WTC11 (cell line): Measurements from ENCODE around the gene THSD7B. TPM values are rescaled to one million over a fixed set of nuclear protein-coding genes. Genes with fewer than 3 reads are reported as not detected.

Experiments
- ATAC-seq: fragments of 200-7000 bp; cut with Tn5 transposase; 2 replicates; pipeline ENCODE4 v1.10.0; 2021; ENCODE audit warnings: mild to moderate bottlenecking, moderate library complexity
- CTCF ChIA-PET: fragments of 300-600 bp; sonication (Branson Sonifier 250); formaldehyde crosslinking; loops from one replicate; lab custom pipeline; 2021; ENCODE audit warnings: antibody characterized with exemption; lab: Charles Lee
- POLR2A ChIA-PET: fragments of 350-600 bp; sonication (Branson Sonifier 250); formaldehyde crosslinking; loops from one replicate; lab custom pipeline; 2021; ENCODE audit warnings: antibody characterized with exemption; lab: Charles Lee
- DNase-seq: peaks from one replicate; pipeline ENCODE4 v3.0.0; 2021; ENCODE audit warnings: low spot score
- H3K27ac Mint-ChIP-seq: 2 replicates; pipeline ENCODE4 v1.8.0; 2021; ENCODE audit warnings: mixed read lengths
- H3K27me3 Mint-ChIP-seq: 2 replicates; pipeline ENCODE4 v1.8.0; 2021; ENCODE audit warnings: low read depth, mild to moderate bottlenecking, moderate library complexity, mixed read lengths
- H3K36me3 Mint-ChIP-seq: 2 replicates; pipeline ENCODE4 v1.8.0; 2021; ENCODE audit warnings: mixed read lengths
- H3K4me1 Mint-ChIP-seq: 2 replicates; pipeline ENCODE4 v1.8.0; 2022; ENCODE audit warnings: mixed read lengths
- H3K4me3 Mint-ChIP-seq: 2 replicates; pipeline ENCODE4 v1.8.0; 2021; ENCODE audit warnings: mild to moderate bottlenecking, moderate library complexity, mixed read lengths
- H3K9me3 Mint-ChIP-seq: 2 replicates; pipeline ENCODE4 v1.8.0; 2021; ENCODE audit warnings: mixed read lengths
- CBFB ChIP-seq: sonication (generic); formaldehyde crosslinking; IDR thresholded peaks from 2 replicates; pipeline ENCODE4 v1.8.1; 2022; ENCODE audit warnings: mild to moderate bottlenecking, low read depth, missing genetic modification reagents
- CREB1 ChIP-seq: sonication (generic); formaldehyde crosslinking; IDR thresholded peaks from 2 replicates; pipeline ENCODE4 v1.8.0; 2023; ENCODE audit warnings: mild to moderate bottlenecking, missing genetic modification reagents
- CTCF ChIP-seq: fragments of 200-600 bp; IDR thresholded peaks from 2 replicates; pipeline ENCODE4 v1.8.0; 2022; ENCODE audit warnings: antibody characterized with exemption
- E2F5 ChIP-seq: sonication (generic); formaldehyde crosslinking; IDR thresholded peaks from 2 replicates; pipeline ENCODE4 v1.8.1; 2022; ENCODE audit warnings: mild to moderate bottlenecking, moderate library complexity, missing genetic modification reagents
- JUN ChIP-seq: sonication (generic); formaldehyde crosslinking; IDR thresholded peaks from 2 replicates; pipeline ENCODE4 v1.8.0; 2023; ENCODE audit warnings: mild to moderate bottlenecking, missing genetic modification reagents
- PRDM15 ChIP-seq: sonication (generic); formaldehyde crosslinking; IDR thresholded peaks from 2 replicates; pipeline ENCODE4 v1.8.0; 2022; ENCODE audit warnings: missing genetic modification reagents
- RELA ChIP-seq: sonication (generic); formaldehyde crosslinking; IDR thresholded peaks from 2 replicates; pipeline ENCODE4 v1.8.1; 2022; ENCODE audit warnings: missing genetic modification reagents, mild to moderate bottlenecking, borderline replicate concordance
- ZNF232 ChIP-seq: sonication (generic); formaldehyde crosslinking; IDR thresholded peaks from 2 replicates; pipeline ENCODE4 v1.8.0; 2022; ENCODE audit warnings: mild to moderate bottlenecking, missing genetic modification reagents
- ZNF317 ChIP-seq: sonication (generic); formaldehyde crosslinking; IDR thresholded peaks from 2 replicates; pipeline ENCODE4 v1.8.1; 2023; ENCODE audit warnings: low read depth, mild to moderate bottlenecking, moderate library complexity, missing genetic modification reagents, borderline replicate concordance
- ZNF671 ChIP-seq: fragments of 250-450 bp; sonication (Bioruptor Pico); IDR thresholded peaks from 2 replicates; pipeline ENCODE4 v1.8.0; 2021; ENCODE audit warnings: mild to moderate bottlenecking
- total RNA-seq: library from RNA; stranded (reverse); gene quantifications from 3 replicates; pipeline ENCODE4 v1.2.3, GENCODE V29; 2021
- TF ChIP-seq, protein P1 (sequence below): sonication (generic); formaldehyde crosslinking; IDR thresholded peaks from 2 replicates; pipeline ENCODE4 v1.8.1; 2023; ENCODE audit warnings: mild to moderate bottlenecking, missing genetic modification reagents, borderline replicate concordance
- TF ChIP-seq, protein P2 (sequence below): fragments of 250-450 bp; sonication (Bioruptor Pico); IDR thresholded peaks from 2 replicates; pipeline ENCODE4 v1.8.0; 2021; ENCODE audit warnings: mild to moderate bottlenecking
- TF ChIP-seq, protein P3 (sequence below): fragments of 250-450 bp; sonication (Bioruptor Pico); IDR thresholded peaks from 2 replicates; pipeline ENCODE4 v2.1.2; 2022; ENCODE audit warnings: mild to moderate bottlenecking, moderate library complexity
- TF ChIP-seq, protein P4 (sequence below): sonication (generic); formaldehyde crosslinking; IDR thresholded peaks from 2 replicates; pipeline ENCODE4 v1.8.1; 2022; ENCODE audit warnings: low read depth, mild to moderate bottlenecking, moderate library complexity, missing genetic modification reagents, borderline replicate concordance

THSD7B gene
- total RNA-seq, 1 experiment from 2014 or later = 2.9 TPM

GRCh38 chr2:137467246-137467862 lies 702.0 kb downstream of the THSD7B start:
- 0 out of 2 replicates have a peak, but pooled peaks have one; percentile 45 for TF ChIP-seq CTCF
- TF ChIP-seq, protein P1, sequence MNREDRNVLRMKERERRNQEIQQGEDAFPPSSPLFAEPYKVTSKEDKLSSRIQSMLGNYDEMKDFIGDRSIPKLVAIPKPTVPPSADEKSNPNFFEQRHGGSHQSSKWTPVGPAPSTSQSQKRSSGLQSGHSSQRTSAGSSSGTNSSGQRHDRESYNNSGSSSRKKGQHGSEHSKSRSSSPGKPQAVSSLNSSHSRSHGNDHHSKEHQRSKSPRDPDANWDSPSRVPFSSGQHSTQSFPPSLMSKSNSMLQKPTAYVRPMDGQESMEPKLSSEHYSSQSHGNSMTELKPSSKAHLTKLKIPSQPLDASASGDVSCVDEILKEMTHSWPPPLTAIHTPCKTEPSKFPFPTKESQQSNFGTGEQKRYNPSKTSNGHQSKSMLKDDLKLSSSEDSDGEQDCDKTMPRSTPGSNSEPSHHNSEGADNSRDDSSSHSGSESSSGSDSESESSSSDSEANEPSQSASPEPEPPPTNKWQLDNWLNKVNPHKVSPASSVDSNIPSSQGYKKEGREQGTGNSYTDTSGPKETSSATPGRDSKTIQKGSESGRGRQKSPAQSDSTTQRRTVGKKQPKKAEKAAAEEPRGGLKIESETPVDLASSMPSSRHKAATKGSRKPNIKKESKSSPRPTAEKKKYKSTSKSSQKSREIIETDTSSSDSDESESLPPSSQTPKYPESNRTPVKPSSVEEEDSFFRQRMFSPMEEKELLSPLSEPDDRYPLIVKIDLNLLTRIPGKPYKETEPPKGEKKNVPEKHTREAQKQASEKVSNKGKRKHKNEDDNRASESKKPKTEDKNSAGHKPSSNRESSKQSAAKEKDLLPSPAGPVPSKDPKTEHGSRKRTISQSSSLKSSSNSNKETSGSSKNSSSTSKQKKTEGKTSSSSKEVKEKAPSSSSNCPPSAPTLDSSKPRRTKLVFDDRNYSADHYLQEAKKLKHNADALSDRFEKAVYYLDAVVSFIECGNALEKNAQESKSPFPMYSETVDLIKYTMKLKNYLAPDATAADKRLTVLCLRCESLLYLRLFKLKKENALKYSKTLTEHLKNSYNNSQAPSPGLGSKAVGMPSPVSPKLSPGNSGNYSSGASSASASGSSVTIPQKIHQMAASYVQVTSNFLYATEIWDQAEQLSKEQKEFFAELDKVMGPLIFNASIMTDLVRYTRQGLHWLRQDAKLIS (CRISPR knock-in tag) = no peak
- H3K4me3 Mint-ChIP-seq = no peak overlapping the region
- POLR2A ChIA-PET = no interaction called here
- peak; percentile 66 for DNase-seq
- no peak overlapping the region for H3K27ac Mint-ChIP-seq
- H3K27me3 Mint-ChIP-seq = no peaks in the 10 kb centered on the region
- H3K36me3 Mint-ChIP-seq = no peaks in the 10 kb centered on the region
- H3K4me1 Mint-ChIP-seq = peaks cover 12% of the 10 kb centered on the region
- CTCF ChIA-PET = interaction anchor here (0.5 to 1.3 kb wide), 4 partner anchors 10 to 69 kb away, joined by 3 to 5 read pairs (median 4); no protein-coding TSS in a partner anchor
- ATAC-seq = peak; percentile 91
- H3K9me3 Mint-ChIP-seq = no peaks in the 10 kb centered on the region

DNA sequence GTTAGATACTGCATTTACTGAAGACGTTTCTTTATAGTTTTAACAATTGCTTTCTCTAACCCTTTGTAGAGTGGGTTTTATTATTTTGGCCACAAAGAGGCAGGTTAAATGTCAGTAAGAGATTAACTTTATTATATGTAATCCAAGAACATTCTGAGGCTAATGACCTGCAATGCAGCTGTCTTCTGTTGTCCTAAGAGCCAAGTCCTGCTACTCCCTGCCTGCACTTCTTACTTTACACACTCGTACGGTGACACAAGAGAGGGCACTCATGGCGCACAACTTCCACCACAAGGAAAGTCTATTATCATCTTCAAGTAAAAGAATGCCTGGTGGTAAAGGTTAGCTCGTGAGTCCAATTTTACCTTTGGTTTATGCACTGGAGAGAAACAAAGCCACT lies 727.9 kb downstream of the THSD7B start:
- ChIA-PET CTCF (no interaction called here), POLR2A (no interaction called here)
- no peaks in the 10 kb centered on the region for H3K27me3 Mint-ChIP-seq
- peaks cover 7% of the 10 kb centered on the region for H3K9me3 Mint-ChIP-seq
- H3K4me3 Mint-ChIP-seq = no peak overlapping the region
- H3K36me3 Mint-ChIP-seq = no peaks in the 10 kb centered on the region
- H3K4me1 Mint-ChIP-seq = no peaks in the 10 kb centered on the region; the same call in 1 of the 2 replicates
- DNase-seq (no peak), ATAC-seq (no peak)
- TF ChIP-seq, protein P2, sequence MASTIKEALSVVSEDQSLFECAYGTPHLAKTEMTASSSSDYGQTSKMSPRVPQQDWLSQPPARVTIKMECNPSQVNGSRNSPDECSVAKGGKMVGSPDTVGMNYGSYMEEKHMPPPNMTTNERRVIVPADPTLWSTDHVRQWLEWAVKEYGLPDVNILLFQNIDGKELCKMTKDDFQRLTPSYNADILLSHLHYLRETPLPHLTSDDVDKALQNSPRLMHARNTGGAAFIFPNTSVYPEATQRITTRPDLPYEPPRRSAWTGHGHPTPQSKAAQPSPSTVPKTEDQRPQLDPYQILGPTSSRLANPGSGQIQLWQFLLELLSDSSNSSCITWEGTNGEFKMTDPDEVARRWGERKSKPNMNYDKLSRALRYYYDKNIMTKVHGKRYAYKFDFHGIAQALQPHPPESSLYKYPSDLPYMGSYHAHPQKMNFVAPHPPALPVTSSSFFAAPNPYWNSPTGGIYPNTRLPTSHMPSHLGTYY = no peak
- TF ChIP-seq, protein P3, sequence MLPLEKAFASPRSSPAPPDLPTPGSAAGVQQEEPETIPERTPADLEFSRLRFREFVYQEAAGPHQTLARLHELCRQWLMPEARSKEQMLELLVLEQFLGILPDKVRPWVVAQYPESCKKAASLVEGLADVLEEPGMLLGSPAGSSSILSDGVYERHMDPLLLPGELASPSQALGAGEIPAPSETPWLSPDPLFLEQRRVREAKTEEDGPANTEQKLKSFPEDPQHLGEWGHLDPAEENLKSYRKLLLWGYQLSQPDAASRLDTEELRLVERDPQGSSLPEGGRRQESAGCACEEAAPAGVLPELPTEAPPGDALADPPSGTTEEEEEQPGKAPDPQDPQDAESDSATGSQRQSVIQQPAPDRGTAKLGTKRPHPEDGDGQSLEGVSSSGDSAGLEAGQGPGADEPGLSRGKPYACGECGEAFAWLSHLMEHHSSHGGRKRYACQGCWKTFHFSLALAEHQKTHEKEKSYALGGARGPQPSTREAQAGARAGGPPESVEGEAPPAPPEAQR (CRISPR knock-in tag) = no peak
- TF ChIP-seq RELA (CRISPR knock-in tag) = no peak
- TF ChIP-seq ZNF671 (CRISPR knock-in tag) = no peak
- no peak for TF ChIP-seq JUN
- no peak for TF ChIP-seq ZNF232 (CRISPR knock-in tag)
- H3K27ac Mint-ChIP-seq = no peak overlapping the region

GRCh38 chr2:137500599-137500998 lies 735.3 kb downstream of the THSD7B start:
- ChIA-PET POLR2A (no interaction called here), CTCF (no interaction called here)
- ATAC-seq (no peak), DNase-seq (no peak)
- Mint-ChIP-seq H3K4me3 (no peak overlapping the region), H3K27ac (no peak overlapping the region), H3K4me1 (peaks cover 11% of the 10 kb centered on the region), H3K9me3 (no peaks in the 10 kb centered on the region), H3K27me3 (no peaks in the 10 kb centered on the region), H3K36me3 (no peaks in the 10 kb centered on the region)
- no peak for TF ChIP-seq ZNF317 (CRISPR knock-in tag)
- no peak for TF ChIP-seq CREB1 (CRISPR knock-in tag)
- no peak for TF ChIP-seq CBFB (CRISPR knock-in tag)
- TF ChIP-seq, protein P4, sequence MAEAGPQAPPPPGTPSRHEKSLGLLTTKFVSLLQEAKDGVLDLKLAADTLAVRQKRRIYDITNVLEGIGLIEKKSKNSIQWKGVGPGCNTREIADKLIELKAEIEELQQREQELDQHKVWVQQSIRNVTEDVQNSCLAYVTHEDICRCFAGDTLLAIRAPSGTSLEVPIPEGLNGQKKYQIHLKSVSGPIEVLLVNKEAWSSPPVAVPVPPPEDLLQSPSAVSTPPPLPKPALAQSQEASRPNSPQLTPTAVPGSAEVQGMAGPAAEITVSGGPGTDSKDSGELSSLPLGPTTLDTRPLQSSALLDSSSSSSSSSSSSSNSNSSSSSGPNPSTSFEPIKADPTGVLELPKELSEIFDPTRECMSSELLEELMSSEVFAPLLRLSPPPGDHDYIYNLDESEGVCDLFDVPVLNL (CRISPR knock-in tag) = no peak
- no peak for TF ChIP-seq PRDM15 (CRISPR knock-in tag)
- no peak for TF ChIP-seq E2F5
